ENCODE data around the gene HEPN1.

HEPN1 gene

GRCh38 chr11:124900464-124900863, 18.6 kb upstream of the HEPN1 start:
- H3K27ac ChIP-seq, result no peak overlapping the region
- TF ChIP-seq, protein P1, sequence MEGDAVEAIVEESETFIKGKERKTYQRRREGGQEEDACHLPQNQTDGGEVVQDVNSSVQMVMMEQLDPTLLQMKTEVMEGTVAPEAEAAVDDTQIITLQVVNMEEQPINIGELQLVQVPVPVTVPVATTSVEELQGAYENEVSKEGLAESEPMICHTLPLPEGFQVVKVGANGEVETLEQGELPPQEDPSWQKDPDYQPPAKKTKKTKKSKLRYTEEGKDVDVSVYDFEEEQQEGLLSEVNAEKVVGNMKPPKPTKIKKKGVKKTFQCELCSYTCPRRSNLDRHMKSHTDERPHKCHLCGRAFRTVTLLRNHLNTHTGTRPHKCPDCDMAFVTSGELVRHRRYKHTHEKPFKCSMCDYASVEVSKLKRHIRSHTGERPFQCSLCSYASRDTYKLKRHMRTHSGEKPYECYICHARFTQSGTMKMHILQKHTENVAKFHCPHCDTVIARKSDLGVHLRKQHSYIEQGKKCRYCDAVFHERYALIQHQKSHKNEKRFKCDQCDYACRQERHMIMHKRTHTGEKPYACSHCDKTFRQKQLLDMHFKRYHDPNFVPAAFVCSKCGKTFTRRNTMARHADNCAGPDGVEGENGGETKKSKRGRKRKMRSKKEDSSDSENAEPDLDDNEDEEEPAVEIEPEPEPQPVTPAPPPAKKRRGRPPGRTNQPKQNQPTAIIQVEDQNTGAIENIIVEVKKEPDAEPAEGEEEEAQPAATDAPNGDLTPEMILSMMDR (conservative IDR thresholded peaks at IDR 0.05), result no peak
- no peak for TF ChIP-seq ZFX (IDR thresholded peaks at IDR 0.05)

GRCh38 chr11:124902616-124903015, 16.4 kb upstream of the HEPN1 start:
- TF ChIP-seq, protein P1 (conservative IDR thresholded peaks at IDR 0.05), result no peak
- no peak for TF ChIP-seq ZFX (IDR thresholded peaks at IDR 0.05)
- no peak overlapping the region for H3K27ac ChIP-seq

GRCh38 chr11:124915541-124916369, 3.3 kb upstream of the HEPN1 start:
- no peak overlapping the region for H3K27ac ChIP-seq
- TF ChIP-seq, protein P1 (conservative IDR thresholded peaks at IDR 0.05), result no peak
- TF ChIP-seq ZFX (IDR thresholded peaks at IDR 0.05), result no peak

- no peak for TF ChIP-seq ZFX (IDR thresholded peaks at IDR 0.05)
- TF ChIP-seq, protein P1 (conservative IDR thresholded peaks at IDR 0.05), result no peak
- no peak overlapping the region for H3K27ac ChIP-seq
Measured at GRCh38 chr11:124916370-124916710, 2.7 kb upstream of the HEPN1 start.

- TF ChIP-seq, protein P1 (conservative IDR thresholded peaks at IDR 0.05), result no peak
- TF ChIP-seq ZFX (IDR thresholded peaks at IDR 0.05), result no peak
- H3K27ac ChIP-seq, result no peak overlapping the region
Measured at GRCh38 chr11:124917115-124917637, 1.9 kb upstream of the HEPN1 start.

- peak overlapping the region; percentile 20; the same call in 1 of the 2 replicates for H3K27ac ChIP-seq
- TF ChIP-seq, protein P1 (conservative IDR thresholded peaks at IDR 0.05), result no peak
- TF ChIP-seq ZFX (IDR thresholded peaks at IDR 0.05), result no peak
Measured at GRCh38 chr11:124919898-124920297, 848 bp downstream of the HEPN1 start.

DNA sequence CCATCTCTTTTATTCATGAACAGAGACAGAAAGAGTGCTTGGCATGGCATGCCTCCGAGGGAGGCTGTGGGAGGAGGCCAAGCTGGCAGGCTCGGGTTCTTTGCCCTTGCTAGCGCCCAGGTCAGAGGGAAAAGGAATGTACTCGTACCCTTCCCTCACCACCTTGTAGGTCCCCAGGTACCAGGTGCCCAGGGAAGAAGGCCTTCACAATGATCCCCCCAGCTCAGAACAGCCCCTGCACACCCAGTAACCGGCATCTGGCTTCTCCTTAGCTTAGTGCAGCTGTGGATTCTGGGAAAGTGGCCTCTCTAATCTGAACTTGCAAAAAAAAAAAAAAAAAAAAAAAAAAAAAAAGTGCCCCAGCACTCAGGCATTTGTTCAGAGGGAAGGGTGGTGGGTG, 1.3 kb downstream of the HEPN1 start:
- H3K27ac ChIP-seq, result peak overlapping the region; percentile 20; the same call in 1 of the 2 replicates

More for the DNA sequence above, 1.3 kb downstream of the HEPN1 start:
- TF ChIP-seq, protein P1 (conservative IDR thresholded peaks at IDR 0.05), result no peak
- TF ChIP-seq ZFX (IDR thresholded peaks at IDR 0.05), result no peak
